HG02852 (cell line): ENCODE data around the gene SIK3.

Experiments used
- ATAC-seq: cut with Tn5 transposase; IDR thresholded peaks from one replicate; pipeline ENCODE4 v1.9.1; 2021; ENCODE audit warnings: mild to moderate bottlenecking, moderate library complexity; ENCODE audit not compliant: unreplicated experiment

The SIK3 gene

DNA sequence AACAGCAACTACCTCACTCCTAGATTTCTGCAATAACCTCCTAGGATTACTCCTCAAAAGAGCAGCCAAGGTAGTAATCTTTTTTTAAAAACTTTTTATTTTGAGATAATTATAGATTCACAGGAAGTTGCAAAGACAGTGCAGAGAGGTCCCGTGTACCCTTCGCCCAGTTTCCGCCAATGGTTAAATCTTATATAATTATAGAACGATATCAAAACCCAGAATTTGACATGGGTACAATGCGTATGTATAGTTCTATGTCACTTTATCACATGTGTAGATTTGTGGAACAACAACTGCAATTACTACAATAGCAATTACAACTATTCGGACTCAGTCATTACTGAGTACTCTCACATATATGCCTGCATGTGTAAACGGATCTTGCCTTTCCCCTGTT is 166.0 kb downstream of the SIK3 start:
- ATAC-seq, result no peak

DNA sequence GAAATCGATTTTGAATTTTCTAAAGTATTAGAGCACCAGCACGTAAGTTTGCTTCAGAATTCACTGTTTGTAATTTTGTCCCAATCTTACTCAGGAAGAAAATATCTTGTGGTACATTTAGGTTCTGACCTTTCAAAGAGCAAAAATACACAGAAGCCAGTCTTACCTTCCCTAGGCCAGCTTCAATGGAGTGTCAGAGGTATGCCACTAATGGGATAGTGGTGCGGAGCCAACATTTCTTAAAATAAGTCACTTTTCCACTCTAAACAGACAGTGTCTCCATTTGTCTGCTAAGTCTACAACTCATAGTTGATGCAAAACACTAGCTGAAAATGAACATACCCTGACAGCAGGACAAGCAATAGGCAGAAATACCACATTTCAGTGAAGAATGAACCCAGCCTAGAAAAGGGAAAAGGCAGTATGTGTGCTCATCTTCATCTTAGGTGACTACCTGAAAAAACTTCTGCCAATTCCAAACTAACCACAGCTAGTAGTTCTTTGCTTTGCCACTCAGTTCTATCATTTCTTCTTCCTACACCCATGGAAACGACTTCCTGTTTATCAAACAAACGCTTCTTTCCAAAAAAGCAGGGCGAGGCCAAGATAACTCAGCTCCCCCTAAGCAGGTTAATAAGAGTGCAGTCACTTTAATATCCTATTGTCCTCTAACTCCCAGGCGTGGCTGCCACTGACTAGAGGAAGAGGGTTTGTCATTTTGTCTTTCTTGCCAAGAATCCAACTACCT is 166.8 kb downstream of the SIK3 start:
- ATAC-seq, result no peak

DNA sequence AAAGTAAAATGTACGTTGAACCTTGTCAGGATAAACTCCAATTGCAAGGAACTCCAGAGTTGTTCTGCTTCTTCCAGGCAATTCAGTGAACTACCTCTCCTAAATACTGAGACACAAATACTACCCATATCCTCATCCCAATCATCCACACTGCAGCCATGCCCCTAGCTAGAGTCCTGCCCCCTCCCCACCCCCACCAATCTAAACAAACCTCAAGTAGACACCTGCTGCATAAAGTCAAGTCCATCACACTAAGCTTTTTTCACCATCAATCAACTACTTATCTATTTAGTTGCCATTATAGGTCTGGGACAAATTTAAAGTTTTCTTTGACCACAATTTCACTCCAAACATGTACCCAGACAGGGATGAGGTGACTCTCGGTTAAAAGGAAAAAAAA is 167.6 kb downstream of the SIK3 start:
- ATAC-seq, result no peak

DNA sequence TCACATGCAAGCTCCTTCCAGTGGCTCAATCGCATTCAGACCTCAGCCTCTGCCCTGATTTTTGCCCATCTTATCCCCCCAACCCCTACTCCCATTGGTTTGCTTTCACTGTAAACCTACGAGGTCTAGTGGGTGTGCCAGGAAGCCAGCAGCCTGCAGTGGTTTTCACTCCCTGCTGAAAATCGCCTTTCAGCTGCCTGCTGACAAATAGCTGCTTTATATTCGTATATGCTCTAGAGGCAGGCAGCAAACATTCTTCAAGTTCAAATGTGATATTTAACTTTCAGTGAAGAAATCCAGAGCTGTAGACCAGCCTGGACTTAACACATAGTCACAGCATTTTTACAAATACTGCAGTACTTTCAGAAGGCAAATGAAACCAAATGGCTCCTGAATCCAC is 168.1 kb downstream of the SIK3 start:
- no peak for ATAC-seq

DNA sequence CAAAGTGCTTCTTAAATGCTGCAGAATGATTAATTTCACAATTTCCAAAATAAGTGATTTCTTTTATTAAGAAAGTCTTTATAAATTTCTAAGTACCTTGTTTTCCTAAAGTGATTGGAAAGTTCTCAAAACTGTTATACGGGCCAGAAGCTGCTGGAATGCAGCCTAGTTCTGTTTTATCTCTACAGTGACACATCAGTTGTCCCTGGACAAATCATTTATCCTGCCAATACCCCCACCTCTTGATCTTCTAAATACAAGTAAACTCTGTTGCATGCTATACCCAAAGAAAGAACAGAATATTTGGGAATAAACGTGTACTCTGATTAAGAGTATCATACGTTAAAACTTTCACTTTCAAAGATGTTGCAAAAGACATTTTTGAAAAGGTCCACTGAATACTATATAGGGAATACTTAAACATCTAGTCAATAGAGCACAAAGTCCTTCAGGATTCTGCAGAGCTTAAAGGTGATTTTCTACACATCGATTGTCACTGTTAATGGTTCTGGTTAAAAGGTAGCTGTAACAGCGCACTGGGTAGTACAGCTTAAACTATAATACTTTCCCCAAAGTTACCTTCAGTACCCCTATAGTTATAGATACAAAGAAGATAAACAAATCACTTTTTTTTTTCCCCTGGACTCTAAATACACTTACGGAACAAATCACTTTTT is 168.7 kb downstream of the SIK3 start:
- ATAC-seq, result no peak

DNA sequence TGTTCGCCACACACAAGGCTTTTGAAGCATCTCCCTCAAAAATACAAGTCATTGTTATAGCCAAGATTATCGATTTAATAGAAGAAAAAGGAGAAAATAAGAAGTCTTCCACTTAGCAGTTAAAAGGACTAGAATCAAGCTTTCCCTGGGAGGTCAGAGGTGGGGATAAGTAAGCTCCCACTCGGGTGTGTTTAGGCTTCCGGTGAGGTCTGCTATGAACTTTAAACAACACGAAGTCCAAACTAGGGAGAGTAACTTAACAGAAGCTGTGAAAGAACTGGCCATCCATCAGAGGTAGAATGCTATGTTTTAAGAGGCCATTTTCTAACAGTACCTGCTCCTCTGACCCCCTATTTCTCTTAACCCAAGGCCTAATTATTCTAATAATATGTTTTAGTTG is 169.4 kb downstream of the SIK3 start:
- no peak for ATAC-seq

DNA sequence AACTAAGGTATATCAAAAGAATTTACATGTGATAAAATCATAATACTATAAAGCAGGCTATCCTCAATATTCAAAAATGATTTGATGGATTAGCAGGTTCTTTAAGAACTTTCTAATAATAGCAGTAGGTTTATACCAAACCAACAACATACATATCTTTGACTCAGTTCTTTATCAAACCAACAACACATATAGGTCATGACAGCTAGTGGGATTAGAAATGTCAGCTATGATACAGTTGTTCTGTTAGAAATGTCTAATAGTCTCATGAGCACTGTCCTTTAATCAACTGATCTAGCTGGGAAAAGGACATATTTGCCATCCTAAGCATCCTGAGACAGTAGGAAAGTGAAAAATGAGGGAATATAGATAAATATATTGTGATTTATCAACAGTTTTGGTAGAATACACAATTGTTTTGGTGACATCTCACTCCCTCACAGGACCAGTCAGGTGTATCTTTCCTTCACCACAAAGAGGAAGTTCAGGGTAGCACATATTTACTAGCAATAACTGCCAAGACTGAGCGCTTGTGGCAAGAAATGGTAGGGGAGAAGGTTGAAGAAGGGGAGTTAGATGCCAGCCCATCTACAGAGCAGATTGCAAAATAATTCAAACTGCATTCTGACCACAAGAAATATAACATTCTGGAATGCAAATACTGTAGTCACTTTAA is 170.0 kb downstream of the SIK3 start:
- peak; percentile 58 for ATAC-seq

DNA sequence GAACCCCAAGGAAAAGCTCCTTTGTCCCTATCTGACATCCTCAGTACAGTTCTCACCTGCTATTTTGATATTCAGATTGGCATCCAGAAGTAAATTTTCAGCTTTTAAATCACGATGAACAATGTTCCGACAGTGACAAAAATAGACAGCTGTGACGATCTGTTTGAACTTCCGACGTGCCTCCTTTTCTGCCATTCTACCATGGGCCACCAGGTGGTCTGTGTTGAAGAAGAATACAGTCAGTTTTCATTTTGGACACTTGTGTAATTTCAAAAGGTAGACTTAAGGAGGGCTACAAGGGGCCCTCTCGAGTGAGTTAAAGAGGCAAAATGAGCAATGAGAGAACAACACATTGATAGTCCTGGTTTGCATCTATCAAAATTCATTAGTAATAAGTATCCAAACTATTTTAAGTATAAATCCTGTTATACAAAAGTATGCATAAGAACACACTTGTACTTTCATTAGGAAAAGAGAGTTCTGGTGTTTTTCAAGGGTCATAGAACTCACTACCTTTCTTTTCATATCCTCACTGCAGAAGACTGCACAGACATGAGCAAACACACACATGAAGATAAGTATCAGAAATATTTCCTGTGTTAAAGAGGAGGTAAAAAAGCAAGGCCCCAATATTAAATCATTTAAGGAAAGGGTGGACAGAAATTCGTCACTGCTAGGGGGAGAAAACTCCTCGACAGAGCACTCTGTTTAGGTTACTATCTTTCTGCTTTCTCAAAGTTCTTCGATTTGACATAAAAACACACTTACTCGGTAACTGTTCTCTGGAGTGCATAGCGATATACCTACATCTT is 170.9 kb downstream of the SIK3 start:
- ATAC-seq, result no peak

DNA sequence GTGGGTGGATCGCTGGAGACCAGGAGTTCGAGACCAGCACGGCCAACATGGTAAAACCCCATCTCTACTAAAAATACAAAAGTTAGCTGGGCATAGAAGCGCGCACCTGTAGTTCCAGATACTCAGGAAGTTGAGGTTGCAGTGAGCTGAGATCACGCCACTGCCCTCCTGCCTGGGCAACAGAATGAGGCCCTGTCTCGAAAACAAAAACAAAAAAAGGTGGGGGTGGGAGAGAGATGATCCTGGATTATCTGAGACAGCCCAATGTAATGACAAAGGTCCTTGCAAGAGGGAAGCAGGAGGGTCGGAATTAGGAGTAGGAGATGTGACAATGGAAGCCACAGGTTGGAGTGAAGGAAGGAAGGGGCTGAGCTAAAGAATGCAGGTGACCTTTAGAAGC is 173.2 kb downstream of the SIK3 start:
- no peak for ATAC-seq

DNA sequence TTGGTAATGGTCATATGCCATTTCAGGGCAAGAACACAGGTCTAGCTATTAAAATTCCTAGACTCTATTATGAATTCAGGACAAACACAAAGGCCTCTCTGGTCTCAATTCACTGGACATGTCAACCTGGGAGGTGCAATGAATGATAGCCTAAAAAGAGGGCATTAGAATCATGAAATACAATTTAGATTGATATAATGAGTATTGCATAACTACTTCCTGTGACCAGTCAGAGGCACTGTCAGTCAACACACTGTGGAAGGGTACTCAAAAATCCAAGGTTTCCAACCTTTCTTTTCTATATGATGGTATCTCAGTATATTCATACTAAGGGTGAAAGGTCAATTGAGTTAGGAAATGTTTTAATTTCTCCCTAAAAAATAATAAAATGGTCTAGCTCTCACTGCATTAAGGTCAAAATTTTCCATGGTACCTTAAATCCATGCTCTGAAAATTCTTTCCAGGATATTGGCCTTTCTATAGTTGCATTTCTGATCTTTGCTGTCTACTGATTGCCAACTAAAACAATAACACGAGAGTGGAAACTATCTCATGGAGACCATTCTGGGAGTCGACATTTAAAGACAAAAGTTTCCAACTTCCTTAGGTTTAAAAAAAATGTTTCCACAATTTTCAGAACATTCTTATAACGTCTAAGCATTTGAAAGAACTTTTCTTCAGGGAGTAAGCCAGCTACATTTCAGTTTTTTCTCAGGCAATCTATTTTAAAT is 179.1 kb downstream of the SIK3 start:
- no peak for ATAC-seq

DNA sequence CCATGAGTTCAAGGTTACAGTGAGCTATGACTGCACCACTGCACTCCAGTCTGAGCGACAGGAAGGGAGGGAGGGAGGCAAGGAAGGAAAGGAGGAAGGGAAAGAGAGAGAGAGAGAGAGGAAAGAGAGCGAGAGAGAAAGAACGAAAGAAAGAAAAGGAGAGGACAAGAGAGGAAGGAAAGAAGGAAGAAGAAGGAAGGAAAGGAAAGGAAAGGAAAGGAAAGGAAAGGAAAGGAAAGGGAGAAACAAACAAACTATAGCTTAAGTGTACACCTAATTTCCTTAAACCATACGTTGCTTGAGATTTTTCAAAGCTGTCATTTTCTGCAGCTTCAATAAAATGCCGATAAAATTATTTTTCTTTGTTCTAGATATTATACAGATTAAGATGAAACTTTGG is 180.6 kb downstream of the SIK3 start:
- ATAC-seq, result no peak

DNA sequence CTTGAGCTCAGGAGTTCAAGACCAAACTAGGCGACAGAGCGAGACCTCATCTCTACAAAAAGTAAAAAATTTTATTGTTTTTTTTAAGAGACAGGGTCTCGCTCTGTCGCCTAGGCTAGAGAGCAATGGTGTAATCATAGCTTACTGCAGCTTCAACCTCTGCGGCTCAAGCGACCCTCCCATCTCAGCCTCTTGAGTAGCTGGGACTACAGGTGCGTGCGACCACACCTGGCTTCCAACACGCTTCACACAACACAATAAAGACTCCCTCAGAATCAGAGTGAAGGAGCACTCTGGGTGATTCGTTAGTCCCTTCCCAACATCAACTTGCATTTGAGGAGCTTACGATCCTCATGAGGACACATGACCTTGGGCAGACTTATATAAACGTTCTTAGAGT is 181.3 kb downstream of the SIK3 start:
- no peak for ATAC-seq

DNA sequence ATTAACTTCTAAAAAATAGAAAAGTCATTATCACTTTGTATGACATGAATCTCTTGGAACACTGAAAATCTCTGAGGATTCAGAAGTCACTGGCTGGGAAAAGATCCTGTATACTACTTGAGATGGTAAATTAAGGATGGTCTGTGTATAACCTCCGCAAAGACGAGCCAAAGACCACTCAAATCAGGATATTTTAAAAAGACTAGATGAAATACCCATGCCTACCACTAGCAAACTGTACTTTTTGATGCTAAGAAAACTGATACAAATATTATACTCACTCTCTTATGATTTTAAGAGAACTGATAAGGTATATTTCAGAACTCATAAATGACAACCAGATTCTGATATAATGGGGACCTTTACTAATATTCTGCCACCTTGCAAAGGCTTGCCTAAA is 182.2 kb downstream of the SIK3 start:
- ATAC-seq, result no peak

DNA sequence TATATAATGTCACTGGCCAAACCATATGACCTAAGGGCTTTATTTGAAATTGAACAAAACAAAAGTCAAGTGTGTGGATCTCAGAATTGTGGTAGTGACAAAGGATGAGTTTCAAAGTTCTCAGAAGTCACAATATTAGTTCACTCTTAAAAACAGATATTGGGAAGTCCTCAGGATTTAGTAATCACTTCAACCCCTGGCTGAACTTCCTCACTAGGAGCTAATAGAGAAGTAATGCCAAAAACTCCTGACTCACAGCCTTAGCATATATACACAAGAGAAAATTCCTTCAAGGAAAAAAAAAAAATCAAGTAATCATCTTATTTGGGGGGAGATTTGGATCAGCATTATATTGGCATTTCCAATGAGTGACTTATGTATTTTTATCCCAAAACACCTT is 185.2 kb downstream of the SIK3 start:
- ATAC-seq, result no peak

DNA sequence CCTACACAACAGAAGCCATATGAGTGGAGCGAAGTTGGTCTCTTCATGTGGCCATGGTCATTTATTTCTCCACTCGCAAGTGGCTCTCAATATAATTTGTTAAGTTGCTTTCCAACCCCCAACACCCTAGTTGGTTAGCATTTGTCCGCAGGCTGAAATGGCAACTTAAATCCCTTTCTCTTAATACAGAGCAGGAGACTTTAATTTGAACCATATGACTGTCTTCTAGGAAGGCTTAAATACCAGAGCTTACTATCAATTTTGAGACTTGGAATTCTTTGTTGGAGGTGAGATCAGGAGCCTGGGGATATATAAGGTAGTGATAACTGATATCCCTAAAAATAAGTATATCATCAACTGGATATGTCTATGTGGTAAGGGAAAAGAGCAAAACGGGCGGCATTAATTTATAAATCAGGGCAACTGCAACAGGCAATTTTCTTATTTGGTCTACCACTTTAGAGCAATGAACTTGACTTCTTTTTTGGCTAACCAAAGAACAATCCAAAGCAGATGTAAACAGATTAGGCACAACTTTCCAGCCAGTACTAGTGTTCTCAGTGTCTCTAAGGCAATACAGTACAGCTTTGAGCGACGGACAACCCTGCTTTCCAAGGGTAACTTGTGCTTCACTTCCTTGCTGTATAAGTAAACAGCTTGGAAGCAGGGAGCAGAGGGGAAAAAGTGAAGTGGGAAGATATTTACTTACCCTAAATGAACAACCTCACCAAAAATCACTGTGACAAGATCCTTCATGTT is 186.1 kb downstream of the SIK3 start:
- ATAC-seq, result no peak

DNA sequence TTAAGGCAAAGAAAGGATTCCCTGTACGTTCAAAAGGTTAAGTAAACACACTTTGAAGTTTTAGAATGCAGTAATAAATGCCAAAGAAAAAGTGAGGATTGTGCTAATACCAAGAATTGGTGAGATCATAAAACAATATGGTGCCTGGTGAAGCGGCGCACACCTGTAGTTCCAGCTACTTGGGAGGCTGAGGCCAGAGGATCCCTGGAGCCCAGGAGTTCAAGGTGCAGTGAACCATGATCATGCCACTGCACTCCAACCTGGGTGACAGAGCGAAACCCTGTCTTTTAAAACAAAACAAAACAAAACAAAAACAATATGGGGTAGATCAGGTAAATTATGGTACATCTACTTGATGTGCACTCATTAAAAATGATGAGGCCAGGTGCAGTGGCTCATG is 187.4 kb downstream of the SIK3 start:
- no peak for ATAC-seq

DNA sequence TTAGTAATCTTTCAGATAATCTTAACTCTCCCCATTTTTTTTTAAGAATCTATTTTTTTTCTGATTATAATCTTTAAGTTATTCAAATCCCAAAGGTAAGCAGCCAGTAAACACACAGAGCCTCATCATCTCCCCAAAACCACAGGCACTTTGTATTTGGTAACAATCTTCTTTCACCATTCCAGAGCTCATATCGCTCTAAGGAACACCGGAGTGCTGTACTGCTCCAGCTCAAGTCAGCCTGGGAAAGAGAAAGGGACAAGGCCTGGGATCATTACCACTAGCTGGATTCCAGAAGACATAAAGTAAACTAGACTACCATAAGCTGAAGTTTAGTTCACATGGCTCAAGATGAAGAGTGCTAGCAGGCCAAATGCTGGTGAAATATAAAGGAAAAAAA is 187.8 kb downstream of the SIK3 start:
- no peak for ATAC-seq

DNA sequence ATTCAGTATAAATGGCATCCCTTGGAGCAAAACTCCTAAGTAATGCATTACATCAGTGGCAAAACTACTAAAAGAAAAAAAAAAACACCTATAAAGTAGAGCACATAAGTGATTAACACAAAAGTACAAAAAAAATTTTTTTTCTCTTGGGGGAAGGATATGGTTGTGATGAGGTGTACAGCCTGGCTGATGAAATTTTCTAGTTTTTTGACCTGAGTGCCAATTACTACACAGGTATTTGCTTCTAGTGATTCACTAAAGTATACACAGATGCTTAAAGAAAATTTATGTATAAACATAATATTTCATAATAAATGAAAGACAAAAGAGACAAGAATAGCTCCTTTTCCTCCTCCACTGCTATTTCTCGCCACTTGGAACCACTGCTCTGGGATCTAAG is 189.0 kb downstream of the SIK3 start:
- ATAC-seq, result no peak

DNA sequence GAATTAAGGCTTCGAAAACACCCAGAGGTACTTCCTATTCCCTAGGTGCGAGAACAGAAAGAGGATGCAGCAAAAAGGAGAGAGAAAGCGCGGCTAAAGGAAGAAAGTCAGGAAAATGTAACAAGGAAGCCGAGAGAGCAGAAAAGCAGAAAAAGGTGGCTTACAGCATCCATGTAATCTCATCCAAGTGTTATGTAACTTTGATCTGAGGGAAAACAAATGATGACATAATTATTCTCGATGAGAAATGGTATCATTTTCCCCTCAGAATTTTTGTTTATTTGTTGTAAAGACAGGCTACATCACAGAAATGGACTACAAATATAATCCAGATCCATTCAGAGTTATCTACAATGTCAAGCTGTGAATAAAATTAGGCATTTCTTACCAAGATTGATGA is 191.7 kb downstream of the SIK3 start:
- no peak for ATAC-seq

DNA sequence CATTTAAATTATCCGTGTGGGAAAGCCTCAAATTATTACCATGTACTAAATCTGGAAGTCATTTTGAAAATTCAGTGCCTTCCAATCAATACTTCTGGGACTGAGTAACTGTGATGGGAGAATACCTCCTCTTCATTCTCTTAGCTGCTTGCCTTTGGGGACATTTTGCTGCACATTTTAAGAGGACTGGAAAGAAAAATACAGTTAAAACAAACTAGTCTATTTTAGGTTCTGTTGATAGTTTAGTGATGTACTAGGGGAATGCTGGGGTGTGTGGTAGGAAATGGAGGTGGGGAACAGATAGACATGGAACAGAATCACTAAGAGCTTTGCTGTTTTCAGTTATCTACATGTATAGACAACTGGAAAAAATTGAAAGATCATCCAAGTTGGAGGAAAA is 195.1 kb downstream of the SIK3 start:
- ATAC-seq, result no peak
